Measurements from ENCODE around the gene SASH3.

Gene SASH3

GRCh38 chrX:129790808-129791207, 11.1 kb downstream of the SASH3 start:
- no peak for TF ChIP-seq ZBTB7A (IDR thresholded peaks at IDR 0.05; ENCODE audit: low read depth)
- TF ChIP-seq TEAD4 (IDR thresholded peaks at IDR 0.05), result no peak

GRCh38 chrX:129791336-129791735, 11.6 kb downstream of the SASH3 start:
- TF ChIP-seq RAD21 (IDR thresholded peaks at IDR 0.05; ENCODE audit: low read depth), result no peak
- no peak for TF ChIP-seq USF1 (IDR thresholded peaks at IDR 0.05)
- TF ChIP-seq TAF1 (IDR thresholded peaks at IDR 0.05; ENCODE audit: low read depth), result no peak
- no peak for TF ChIP-seq REST (IDR thresholded peaks at IDR 0.05; ENCODE audit: low read depth)
- no peak for TF ChIP-seq MAX (IDR thresholded peaks at IDR 0.05)
- no peak for TF ChIP-seq CREB1 (IDR thresholded peaks at IDR 0.05; ENCODE audit: low read depth)
- TF ChIP-seq FOXM1 (IDR thresholded peaks at IDR 0.05; ENCODE audit: borderline replicate concordance, low read depth), result no peak
- TF ChIP-seq ZBTB7A (IDR thresholded peaks at IDR 0.05; ENCODE audit: low read depth), result no peak

GRCh38 chrX:129791961-129792570, 12.3 kb downstream of the SASH3 start:
- no peak for TF ChIP-seq EGR1 (IDR thresholded peaks at IDR 0.05)
- TF ChIP-seq MAX (IDR thresholded peaks at IDR 0.05), result no peak
- no peak for TF ChIP-seq NFIC (IDR thresholded peaks at IDR 0.05)
- no peak for TF ChIP-seq REST (IDR thresholded peaks at IDR 0.05; ENCODE audit: low read depth)
- no peak for TF ChIP-seq EP300 (IDR thresholded peaks at IDR 0.05; ENCODE audit: borderline replicate concordance)
- TF ChIP-seq RAD21 (IDR thresholded peaks at IDR 0.05; ENCODE audit: low read depth), result no peak
- no peak for TF ChIP-seq CEBPB (IDR thresholded peaks at IDR 0.05)

- TF ChIP-seq FOXM1 (IDR thresholded peaks at IDR 0.05; ENCODE audit: borderline replicate concordance, low read depth) (no peak), EGR1 (IDR thresholded peaks at IDR 0.05) (no peak), MAX (IDR thresholded peaks at IDR 0.05) (no peak), EP300 (IDR thresholded peaks at IDR 0.05; ENCODE audit: borderline replicate concordance) (no peak), ZBTB7A (IDR thresholded peaks at IDR 0.05; ENCODE audit: low read depth) (no peak), NFIC (IDR thresholded peaks at IDR 0.05) (no peak), CEBPB (IDR thresholded peaks at IDR 0.05) (no peak), CREB1 (IDR thresholded peaks at IDR 0.05; ENCODE audit: low read depth) (no peak), RAD21 (IDR thresholded peaks at IDR 0.05; ENCODE audit: low read depth) (no peak), TCF12 (IDR thresholded peaks at IDR 0.05; ENCODE audit: low read depth) (no peak), YY1 (IDR thresholded peaks at IDR 0.05; ENCODE audit: low read depth) (no peak), TAF1 (IDR thresholded peaks at IDR 0.05; ENCODE audit: low read depth) (no peak), TEAD4 (IDR thresholded peaks at IDR 0.05) (no peak), REST (IDR thresholded peaks at IDR 0.05; ENCODE audit: low read depth) (no peak), USF1 (IDR thresholded peaks at IDR 0.05) (no peak)
These were observed 13.0 kb downstream of the SASH3 start for GRCh38 chrX:129792586-129793291.
